H1 (cell line): ENCODE data around the gene COL21A1. TPM values are rescaled to one million over a fixed set of nuclear protein-coding genes. Genes with fewer than 3 reads are reported as not detected.

Experiments used
- CTCF ChIA-PET: fragments of 300-600 bp; sonication (Branson Sonifier 250); formaldehyde crosslinking; loops from one replicate; lab custom pipeline; 2021; ENCODE audit not compliant: partially characterized antibody; lab: Charles Lee
- POLR2A ChIA-PET: fragments of 300-600 bp; sonication (Branson Sonifier 250); formaldehyde crosslinking; loops from one replicate; lab custom pipeline; 2021; ENCODE audit warnings: inconsistent platforms; ENCODE audit not compliant: partially characterized antibody; lab: Charles Lee
- DNase-seq, 2 experiments: peaks; one replicate each; pipeline versions ENCODE4 v3.0.0 to v3.0.0-alpha.2; 2010 to 2022; ENCODE audit warnings: low spot score in 2 of 2, low read depth in 1 of 2, mixed read lengths in 1 of 2
- FAIRE-seq: peaks from 2 replicates; lab custom pipeline; 2011; peaks lifted over from hg19 to GRCh38; lab: Jason Lieb, UNC
- H2AFZ ChIP-seq: 2 replicates; pipeline ENCODE4 v1.8.1; 2012; ENCODE audit warnings: low read length, inconsistent platforms
- H2AK5ac ChIP-seq: 2 replicates; pipeline ENCODE4 v1.6.1; 2013; ENCODE audit warnings: low read depth, low read length
- H2BK120ac ChIP-seq: replicated peaks from 2 replicates; pipeline ENCODE3; 2013; ENCODE audit warnings: low read depth, low read length, inconsistent platforms
- H2BK12ac ChIP-seq: 2 replicates; pipeline ENCODE4 v1.6.1; 2013; ENCODE audit warnings: low read depth, low read length
- H2BK15ac ChIP-seq: 2 replicates; pipeline ENCODE4 v1.6.1; 2013; ENCODE audit warnings: low read length
- H2BK20ac ChIP-seq: 2 replicates; pipeline ENCODE4 v1.6.1; 2013; ENCODE audit warnings: low read length
- H2BK5ac ChIP-seq: 2 replicates; pipeline ENCODE4 v1.6.1; 2013; ENCODE audit warnings: low read depth, low read length
- H3K14ac ChIP-seq: 2 replicates; pipeline ENCODE4 v1.6.1; 2013; ENCODE audit warnings: inconsistent platforms; ENCODE audit not compliant: insufficient read length
- H3K18ac ChIP-seq: 2 replicates; pipeline ENCODE4 v1.6.1; 2013; ENCODE audit warnings: low read length; ENCODE audit errors: extremely low read depth
- H3K23ac ChIP-seq: 2 replicates; pipeline ENCODE4 v1.6.1; 2013; ENCODE audit warnings: inconsistent platforms; ENCODE audit not compliant: insufficient read length
- H3K23me2 ChIP-seq: 2 replicates; pipeline ENCODE4 v1.6.1; 2013; ENCODE audit warnings: low read depth, low read length
- H3K27ac ChIP-seq: 2 replicates; pipeline ENCODE4 v1.6.1; 2011; ENCODE audit warnings: low read depth, low read length, inconsistent platforms
- H3K27me3 ChIP-seq, 4 experiments: replicated peaks in 1 of 4; 1 replicate in 1 of 4; 2 replicates in 3 of 4; pipeline versions ENCODE4 v1.6.1 to v1.8.1; 2011 to 2013; ENCODE audit warnings: low read length in 3 of 4, mild to moderate bottlenecking in 3 of 4, inconsistent platforms in 2 of 4, mixed read lengths in 2 of 4, moderate library complexity in 1 of 4; ENCODE audit not compliant: control insufficient read depth in 3 of 4, insufficient read depth in 3 of 4; ENCODE audit errors: extremely low read depth in 1 of 4
- H3K36me3 ChIP-seq, 4 experiments: 2 replicates each; pipeline versions ENCODE4 v1.6.1 to v1.8.1; 2011 to 2013; ENCODE audit warnings: mild to moderate bottlenecking in 4 of 4, low read length in 3 of 4, moderate library complexity in 2 of 4, control low read depth in 1 of 4, inconsistent platforms in 1 of 4; ENCODE audit not compliant: insufficient read depth in 4 of 4, control insufficient read depth in 2 of 4
- H3K4ac ChIP-seq: replicated peaks from 2 replicates; pipeline ENCODE3; 2013; ENCODE audit warnings: low read length, low read depth, mixed read lengths, inconsistent platforms; ENCODE audit not compliant: insufficient read length
- H3K4me1 ChIP-seq, 4 experiments: replicated peaks in 1 of 4; 1 replicate in 1 of 4; 2 replicates in 3 of 4; pipeline versions ENCODE4 v1.6.1 to v1.8.1; 2011 to 2013; ENCODE audit warnings: low read length in 3 of 4, inconsistent platforms in 2 of 4, mixed read lengths in 1 of 4; ENCODE audit not compliant: insufficient read depth in 4 of 4, control insufficient read depth in 3 of 4
- H3K4me2 ChIP-seq, 2 experiments: 2 replicates each; pipeline versions ENCODE4 v1.6.1 to v1.8.1; 2011 to 2013; ENCODE audit warnings: low read depth in 2 of 2, low read length in 2 of 2, control low read depth in 1 of 2, inconsistent platforms in 1 of 2, mild to moderate bottlenecking in 1 of 2; ENCODE audit not compliant: insufficient read depth in 1 of 2
- H3K4me3 ChIP-seq, 4 experiments: fragments of 200-600, 300-600 bp in 1 of 4; sonication (generic), shearing (Covaris generic), sonication (Bioruptor Twin) in 1 of 4; 2 replicates each; pipeline versions ENCODE4 v1.5.1 to v1.8.1; 2011 to 2016; ENCODE audit warnings: low read length in 4 of 4, low read depth in 3 of 4, control low read depth in 2 of 4, inconsistent platforms in 2 of 4, mild to moderate bottlenecking in 2 of 4, mixed read lengths in 1 of 4, moderate library complexity in 1 of 4; ENCODE audit not compliant: insufficient read depth in 2 of 4; ENCODE audit errors: extremely low read depth in 1 of 4
- H3K56ac ChIP-seq: replicated peaks from 2 replicates; pipeline ENCODE3; 2013; ENCODE audit warnings: low read depth, mild to moderate bottlenecking, mixed read lengths, low read length, inconsistent platforms; ENCODE audit not compliant: insufficient read length
- H3K79me1 ChIP-seq: 2 replicates; pipeline ENCODE4 v1.6.1; 2013; ENCODE audit warnings: low read depth, low read length, control low read depth
- H3K79me2 ChIP-seq, 2 experiments: 2 replicates each; pipeline versions ENCODE4 v1.6.1 to v1.8.1; 2012 to 2013; ENCODE audit warnings: low read length in 2 of 2, mild to moderate bottlenecking in 2 of 2, inconsistent platforms in 1 of 2; ENCODE audit not compliant: insufficient read depth in 2 of 2, control insufficient read depth in 1 of 2
- H3K9ac ChIP-seq, 4 experiments: replicated peaks in 1 of 4; 1 replicate in 1 of 4; 2 replicates in 3 of 4; pipeline versions ENCODE4 v1.6.1 to v1.8.1; 2011 to 2013; ENCODE audit warnings: low read depth in 3 of 4, low read length in 3 of 4, control low read depth in 2 of 4, mild to moderate bottlenecking in 2 of 4, moderate library complexity in 2 of 4, inconsistent platforms in 1 of 4; ENCODE audit errors: extremely low read depth in 1 of 4
- H3K9me3 ChIP-seq, 2 experiments: 2 replicates each; pipeline versions ENCODE4 v1.6.1 to v1.8.1; 2012 to 2013; ENCODE audit warnings: mild to moderate bottlenecking in 2 of 2, moderate library complexity in 2 of 2, control low read depth in 1 of 2, inconsistent platforms in 1 of 2, low read depth in 1 of 2, low read length in 1 of 2, mixed read lengths in 1 of 2; ENCODE audit not compliant: insufficient read depth in 2 of 2
- H4K20me1 ChIP-seq, 2 experiments: replicated peaks in 1 of 2; 2 replicates each; pipeline versions ENCODE3 to v1.8.1; 2011 to 2013; ENCODE audit warnings: inconsistent platforms in 2 of 2, low read length in 2 of 2, mild to moderate bottlenecking in 1 of 2; ENCODE audit not compliant: insufficient read depth in 2 of 2, control insufficient read depth in 1 of 2
- H4K5ac ChIP-seq: 2 replicates; pipeline ENCODE4 v1.6.1; 2013; ENCODE audit warnings: low read length, low read depth, mixed read lengths, inconsistent platforms; ENCODE audit not compliant: insufficient read length
- H4K8ac ChIP-seq: 2 replicates; pipeline ENCODE4 v1.8.0; 2013; ENCODE audit warnings: mild to moderate bottlenecking, moderate library complexity, low read length, inconsistent platforms; ENCODE audit not compliant: insufficient read depth; ENCODE audit errors: extremely low read depth
- H4K91ac ChIP-seq: replicated peaks from 2 replicates; pipeline ENCODE3; 2013; ENCODE audit warnings: low read length, mixed read lengths, inconsistent platforms; ENCODE audit not compliant: insufficient read length
- BCL11A ChIP-seq, 2 experiments: IDR thresholded peaks; one replicate each; pipeline ENCODE4 v1.6.1; 2011; ENCODE audit warnings: low read depth in 2 of 2, low read length in 2 of 2, mild to moderate bottlenecking in 2 of 2
- CBX5 ChIP-seq: fragments of 300-800, 300-1000 bp; sonication (generic); IDR thresholded peaks from 2 replicates; pipeline ENCODE4 v1.7.1; 2016; ENCODE audit warnings: antibody characterized with exemption, low read length, low read depth
- EZH2 ChIP-seq: fragments of 200-600 bp; sonication (generic); IDR thresholded peaks from 2 replicates; pipeline ENCODE4 v1.7.1; 2012; ENCODE audit warnings: low read depth, mild to moderate bottlenecking, moderate library complexity, low read length, inconsistent platforms; ENCODE audit not compliant: severe bottlenecking
- RBBP5 ChIP-seq: IDR thresholded peaks from 2 replicates; pipeline ENCODE4 v1.7.1; 2012; ENCODE audit warnings: low read depth, mild to moderate bottlenecking, inconsistent platforms, low read length, moderate library complexity, borderline replicate concordance
- WGBS, 2 experiments: shearing (Covaris generic) in 1 of 2; methylation state at CpG; one replicate each; pipeline versions ENCODE4 v1.1.6 to v1.1.7; 2013 to 2015; ENCODE audit warnings: low lambda C conversion rate in 2 of 2, mixed read lengths in 2 of 2, inconsistent platforms in 1 of 2, low coverage in 1 of 2, missing lambda C conversion rate in 1 of 2; ENCODE audit not compliant: insufficient replicate concordance in 2 of 2, insufficient coverage in 1 of 2, insufficient read length in 1 of 2; ENCODE audit errors: extremely low coverage in 1 of 2, missing lambda C conversion rate in 1 of 2; 5-methylcytosine and 5-hydroxymethylcytosine counted together
- polyA plus RNA-seq, 7 experiments: library from polyadenylated mRNA; depleted of rRNA in 3 of 7; stranded (reverse) in 5 of 7; unstranded in 2 of 7; fragments of >200 nt in 5 of 7; fragments of 200-250 nt in 2 of 7; gene quantifications; 1 replicate in 5 of 7; 2 replicates in 1 of 7; 4 replicates in 1 of 7; pipeline versions ENCODE4 v1.2.1 to v1.2.3, GENCODE V29; 2011 to 2013; ENCODE audit warnings: missing spikeins in 2 of 7, mixed read lengths in 2 of 7
- total RNA-seq: library from RNA; stranded (reverse); fragmentation: NEBNext Ultra II Directional; extraction: Animal tissue kit (Norgen Biotek cat#: 25700); gene quantifications from 2 replicates; pipeline ENCODE4 v1.2.1, GENCODE V29; 2021

COL21A1 gene
- total and polyA plus RNA-seq, 2 of the 8 experiments (the other 6 are each of a cell fraction or from before 2014, with no cell fraction given), result 1.6 to 3.4 TPM

DNA sequence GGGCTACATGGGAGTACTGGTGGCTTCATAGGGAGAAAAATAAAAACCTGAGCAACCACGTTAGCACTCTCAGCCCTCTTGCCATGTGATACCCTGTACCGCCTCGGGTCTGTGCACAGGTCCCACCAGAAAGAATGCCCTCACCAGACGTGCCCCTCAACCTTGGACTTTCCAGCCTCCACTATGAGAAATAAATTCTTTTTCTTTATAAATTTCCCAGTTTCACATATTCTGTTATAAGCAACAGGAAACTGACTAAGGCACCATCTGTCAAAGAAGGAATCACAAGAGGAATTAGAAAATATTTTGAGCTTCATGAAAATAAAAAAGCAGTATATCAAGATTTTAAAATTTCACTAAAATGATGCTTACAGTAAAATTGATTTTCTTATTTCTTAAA, 203.6 kb downstream of the COL21A1 start:
- no peak overlapping the region for H3K9ac ChIP-seq
- no peaks in the 10 kb centered on the region for H3K23me2 ChIP-seq
- no peak overlapping the region for H3K27ac ChIP-seq
- H3K36me3 ChIP-seq, result no peaks in the 10 kb centered on the region
- TF ChIP-seq RBBP5, result no peak
- TF ChIP-seq EZH2, result no peak
- no peak for TF ChIP-seq CBX5
- no peak for TF ChIP-seq BCL11A (IDR thresholded peaks at IDR 0.05; ENCODE audit: low read depth in 2 of 2, low read length in 2 of 2)
- TF ChIP-seq, all 59 proteins: peak for 0
- H2AFZ ChIP-seq, result no peak overlapping the region
- H3K14ac ChIP-seq, result no peak overlapping the region
- H3K4me2 ChIP-seq, result no peak overlapping the region
- CTCF ChIA-PET, result interaction anchor here (0.7 kb wide), 1 partner anchor 10 kb away, joined by 3 read pairs; no protein-coding TSS in a partner anchor
- no peak overlapping the region for H3K56ac ChIP-seq
- no peaks in the 10 kb centered on the region for H3K27me3 ChIP-seq
- DNase-seq (no peak), FAIRE-seq (no peak)
- H2BK15ac ChIP-seq, result no peak overlapping the region
- H3K4me1 ChIP-seq, result no peaks in the 10 kb centered on the region
- H3K79me1 ChIP-seq, result no peaks in the 10 kb centered on the region
- H4K91ac ChIP-seq, result no peak overlapping the region
- H2BK5ac ChIP-seq, result no peak overlapping the region
- no peak overlapping the region for H3K18ac ChIP-seq
- H2AK5ac ChIP-seq, result no peak overlapping the region
- POLR2A ChIA-PET, result no interaction called here
- H3K23ac ChIP-seq, result no peak overlapping the region
- no peak overlapping the region for H2BK20ac ChIP-seq
- no peaks in the 10 kb centered on the region for H4K20me1 ChIP-seq
- no peaks in the 10 kb centered on the region for H3K79me2 ChIP-seq
- WGBS, 2 experiments, result 87% methylated on average over 4 of the region's 4 CpGs; no CpG with 5 or more reads in 1 of the 2 experiments
- H4K8ac ChIP-seq, result no peak overlapping the region
- no peak overlapping the region for H3K4ac ChIP-seq
- no peak overlapping the region for H2BK120ac ChIP-seq
- H4K5ac ChIP-seq, result no peak overlapping the region
- no peak overlapping the region for H3K4me3 ChIP-seq
- H2BK12ac ChIP-seq, result no peak overlapping the region
- no peaks in the 10 kb centered on the region for H3K9me3 ChIP-seq
